KOPT-K1 (cell line): ENCODE data around the gene RGS14.
"Not testable (repeated sequence)": the region's sequence is repeated elsewhere in the genome, so short reads cannot be mapped to it uniquely, and the experiment has no call there.

ENCODE experiments used
- H3K27ac ChIP-seq: fragments of 200-600 bp; sonication (generic); 2 replicates; pipeline ENCODE4 v1.5.1; 2016; ENCODE audit warnings: antibody characterized with exemption, mild to moderate bottlenecking, low read depth, low read length; ENCODE audit not compliant: poor library complexity, severe bottlenecking
- H3K36me3 ChIP-seq: fragments of 200-600 bp; sonication (generic); 2 replicates; pipeline ENCODE4 v1.5.1; 2017; ENCODE audit warnings: antibody characterized with exemption, mild to moderate bottlenecking, low read length, moderate library complexity; ENCODE audit not compliant: insufficient read depth
- H3K9me3 ChIP-seq: fragments of 200-600 bp; sonication (generic); 2 replicates; pipeline ENCODE4 v1.5.1; 2017; ENCODE audit warnings: antibody characterized with exemption, low read length, mild to moderate bottlenecking; ENCODE audit not compliant: insufficient read depth, poor library complexity, severe bottlenecking

Gene RGS14

DNA sequence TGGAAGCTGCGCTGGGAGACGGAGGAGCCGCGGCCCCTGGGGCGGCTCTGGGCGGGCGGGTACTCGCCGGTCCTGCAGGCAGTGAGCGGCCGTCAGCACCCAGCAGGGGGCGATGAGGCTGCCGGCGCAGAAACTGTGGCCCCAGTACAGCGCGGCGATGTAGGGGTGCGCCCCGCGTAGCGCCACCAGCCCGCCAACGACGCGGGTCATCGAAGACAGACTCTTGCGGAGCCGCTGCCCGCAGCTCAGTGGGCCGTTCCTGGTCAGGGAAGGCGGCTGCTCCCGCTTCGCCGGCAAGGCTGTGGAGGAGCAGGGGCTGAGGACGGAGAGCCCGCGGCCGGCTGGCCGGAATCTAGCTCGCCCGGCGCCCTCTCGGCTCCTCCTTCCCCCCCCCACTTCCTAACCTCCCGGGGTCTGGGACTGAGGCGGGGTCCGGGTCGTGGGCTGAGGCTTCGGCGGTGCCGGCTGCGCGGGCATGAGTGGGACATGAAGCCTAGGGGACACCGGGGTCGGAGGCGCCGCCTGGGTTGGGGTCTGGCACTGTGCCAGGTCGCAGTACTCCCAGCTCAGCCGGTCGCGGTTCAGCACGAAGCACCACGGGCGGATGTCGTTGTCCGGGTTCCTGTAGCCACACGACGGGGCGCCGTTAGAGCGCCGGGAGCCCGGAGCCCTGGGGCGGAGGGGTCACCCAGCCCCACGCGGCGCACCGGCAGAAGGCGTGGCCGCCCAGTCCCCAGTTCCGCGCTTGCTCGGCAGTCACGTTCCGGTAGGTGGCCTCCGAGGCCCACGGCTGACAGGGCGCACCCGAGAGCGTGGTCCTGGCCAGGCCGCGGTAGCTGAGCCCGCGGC, 46.3 kb downstream of the RGS14 start:
- H3K36me3 ChIP-seq, result no peaks in the 10 kb centered on the region
- no peak overlapping the region for H3K27ac ChIP-seq

DNA sequence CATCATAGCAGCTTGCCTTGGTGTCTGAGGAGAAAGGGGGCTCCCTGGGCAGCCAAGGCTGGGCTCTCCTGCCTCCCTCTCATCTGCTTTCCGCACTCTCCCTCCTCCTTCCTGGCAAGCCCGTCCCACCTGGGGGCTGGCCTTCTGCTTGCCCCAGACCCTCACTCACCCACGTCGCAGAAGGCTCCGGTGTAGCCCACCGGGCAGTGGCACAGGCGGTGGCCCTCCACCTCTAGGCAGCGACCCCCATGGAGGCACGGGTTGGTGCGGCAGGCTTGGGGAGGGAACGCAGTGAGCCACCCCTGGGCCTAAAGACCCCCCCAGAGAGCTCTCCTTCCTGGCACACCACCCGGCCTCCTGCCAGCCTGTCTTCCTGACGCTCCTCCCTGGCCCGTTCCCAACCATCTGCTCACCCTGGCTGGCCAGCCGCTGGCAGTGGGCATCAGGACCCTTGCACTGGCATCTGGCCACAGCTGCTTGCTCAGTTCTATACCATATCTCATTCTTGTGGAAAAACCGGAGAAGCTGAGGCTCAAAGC, 47.0 kb downstream of the RGS14 start:
- Histone ChIP-seq H3K36me3 (no peaks in the 10 kb centered on the region), H3K27ac (no peak overlapping the region), H3K9me3 (no peaks in the 10 kb centered on the region)

More for the DNA sequence above, 46.3 kb downstream of the RGS14 start:
- H3K9me3 ChIP-seq, result no peaks in the 10 kb centered on the region

DNA sequence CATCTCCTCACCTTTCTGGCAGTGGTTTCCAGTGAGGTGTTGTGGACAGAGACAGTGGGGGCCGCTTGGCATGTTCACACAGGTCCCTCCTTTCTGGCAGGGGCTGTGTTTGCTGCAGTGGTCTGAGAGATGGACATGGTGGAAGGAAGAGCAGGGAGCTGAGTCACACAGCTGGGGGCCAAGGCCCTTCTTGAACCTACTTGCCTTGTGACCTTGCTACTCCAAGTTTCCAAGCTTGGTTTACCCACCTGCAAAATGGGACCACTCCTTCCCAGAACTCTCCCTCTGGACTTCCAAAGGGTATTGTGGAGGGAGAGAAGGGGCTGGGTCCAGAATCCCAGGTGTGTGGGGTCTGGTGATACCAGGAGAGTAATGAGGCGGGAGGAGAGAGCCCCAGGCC, 47.6 kb downstream of the RGS14 start:
- no peak overlapping the region for H3K27ac ChIP-seq
- H3K9me3 ChIP-seq, result no peaks in the 10 kb centered on the region
- no peaks in the 10 kb centered on the region for H3K36me3 ChIP-seq

DNA sequence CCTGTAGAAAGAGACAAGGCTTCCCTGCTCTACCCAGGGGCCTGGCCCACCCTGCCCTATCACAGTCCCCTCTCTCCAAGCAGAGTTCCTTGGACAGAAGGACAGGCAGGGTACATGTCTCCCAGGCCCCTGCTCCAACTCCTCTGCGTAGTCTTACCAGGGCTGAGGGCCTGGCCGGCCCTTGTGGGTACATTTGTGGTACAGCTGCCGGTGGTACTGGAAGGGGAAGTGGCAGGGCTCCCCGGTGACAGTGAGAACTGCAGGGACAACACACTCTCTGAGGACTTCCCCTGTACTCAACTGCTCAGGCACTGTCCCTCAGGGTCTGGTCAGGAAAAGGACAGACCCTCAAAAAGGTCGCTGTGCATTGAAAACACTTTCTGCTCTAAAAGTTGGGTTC, 48.1 kb downstream of the RGS14 start:
- no peak overlapping the region for H3K27ac ChIP-seq
- no peaks in the 10 kb centered on the region for H3K36me3 ChIP-seq
- H3K9me3 ChIP-seq, result no peaks in the 10 kb centered on the region

DNA sequence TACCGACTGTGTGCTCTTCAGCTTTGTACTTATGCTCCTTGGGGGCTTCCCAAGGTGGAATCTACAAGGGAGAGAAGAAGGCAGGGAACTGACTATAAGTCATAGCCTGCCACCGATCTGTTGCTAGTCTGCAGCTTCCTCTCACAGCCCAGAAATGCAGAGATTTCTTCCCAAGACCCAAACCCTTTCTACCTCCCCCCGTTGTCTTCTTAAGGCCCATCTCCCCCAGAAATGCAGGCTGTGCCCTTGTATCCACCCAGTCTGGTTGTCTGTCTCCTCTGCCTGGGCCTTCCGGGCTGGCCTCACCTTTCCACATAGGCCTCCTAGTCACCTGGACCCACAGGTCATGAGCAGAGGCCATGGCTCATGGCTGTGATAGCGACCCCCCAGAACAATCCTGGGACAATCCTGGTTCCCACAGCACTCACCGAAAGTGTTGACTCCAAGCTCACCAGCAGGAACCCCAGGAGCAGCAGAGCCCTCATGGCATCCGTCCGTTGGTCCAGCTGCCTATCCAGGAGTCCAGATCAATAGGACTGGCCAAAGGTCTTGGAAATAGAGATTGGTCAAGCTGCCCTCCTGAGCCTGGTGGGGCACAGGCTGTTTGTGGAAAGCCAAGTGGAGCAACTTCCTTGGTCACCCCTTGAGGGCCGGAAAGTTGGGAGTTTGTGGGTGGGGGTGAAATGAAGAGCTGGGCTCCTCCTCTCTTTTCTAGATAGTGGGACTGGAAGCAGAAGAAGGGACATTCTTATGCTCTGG, 51.5 kb downstream of the RGS14 start, which contains the start of gene F12:
Gene F12, minus strand, starts transcription at position 522 of the 759 bp plus-strand sequence. Its CDS starts 37 bp downstream, at position 485.
- Histone ChIP-seq H3K9me3 (no peaks in the 10 kb centered on the region), H3K36me3 (no peaks in the 10 kb centered on the region), H3K27ac (no peak within 1 kb of the TSS)

DNA sequence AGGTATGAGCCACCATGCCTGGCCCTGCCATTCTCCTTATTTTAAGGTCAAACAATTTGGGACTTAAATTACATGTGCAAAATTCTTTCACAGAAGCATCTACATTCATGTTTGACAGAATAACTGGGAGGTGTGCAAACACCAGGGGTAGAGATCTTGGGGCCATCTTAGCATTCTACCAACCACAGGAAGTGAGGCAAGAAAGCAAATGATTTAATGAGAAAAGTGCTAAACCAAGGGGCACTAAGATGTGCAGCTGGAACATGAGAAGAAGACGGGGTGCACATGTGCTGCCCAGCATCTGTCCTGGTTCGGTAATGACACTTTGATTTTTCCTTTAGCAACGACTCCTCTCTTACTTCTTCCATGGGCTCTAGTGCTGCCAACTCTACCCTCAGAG, 52.9 kb downstream of the RGS14 start:
- H3K27ac ChIP-seq, result peak overlapping the region; percentile 14
- no peaks in the 10 kb centered on the region for H3K36me3 ChIP-seq
- H3K9me3 ChIP-seq, result no peaks in the 10 kb centered on the region

DNA sequence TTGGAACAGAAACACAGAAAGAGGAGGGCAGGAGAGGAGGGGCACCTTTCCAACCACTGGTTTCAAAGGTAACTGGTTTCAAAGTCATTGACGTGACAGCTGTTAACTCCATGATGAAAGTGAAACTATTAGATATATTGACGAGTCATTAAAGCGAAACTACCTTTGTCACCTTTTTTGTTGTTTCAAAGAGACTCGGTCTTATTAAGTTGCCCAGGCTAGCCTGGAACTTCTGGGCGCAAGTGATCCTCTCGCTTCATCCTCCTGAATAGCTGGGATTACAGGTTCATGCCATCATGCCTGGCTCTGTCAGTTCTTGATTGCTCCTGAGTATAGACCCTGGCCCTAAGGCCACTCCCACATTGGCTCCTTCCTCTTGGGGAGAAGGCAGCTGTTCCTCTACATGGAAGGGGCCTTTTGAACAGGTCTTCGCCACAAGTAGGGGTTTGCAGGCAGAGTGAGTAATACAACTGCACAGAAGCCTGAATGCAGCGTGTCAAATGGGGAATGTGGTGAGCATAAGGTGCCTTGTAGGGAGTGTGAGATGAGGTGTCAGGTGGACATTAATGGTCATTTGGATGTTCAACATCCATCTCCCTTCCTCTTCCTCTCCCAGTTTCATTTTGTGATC, 55.0 kb downstream of the RGS14 start:
- Histone ChIP-seq H3K36me3 (no peaks in the 10 kb centered on the region), H3K27ac (peak overlapping the region; percentile 68), H3K9me3 (no peaks in the 10 kb centered on the region)

DNA sequence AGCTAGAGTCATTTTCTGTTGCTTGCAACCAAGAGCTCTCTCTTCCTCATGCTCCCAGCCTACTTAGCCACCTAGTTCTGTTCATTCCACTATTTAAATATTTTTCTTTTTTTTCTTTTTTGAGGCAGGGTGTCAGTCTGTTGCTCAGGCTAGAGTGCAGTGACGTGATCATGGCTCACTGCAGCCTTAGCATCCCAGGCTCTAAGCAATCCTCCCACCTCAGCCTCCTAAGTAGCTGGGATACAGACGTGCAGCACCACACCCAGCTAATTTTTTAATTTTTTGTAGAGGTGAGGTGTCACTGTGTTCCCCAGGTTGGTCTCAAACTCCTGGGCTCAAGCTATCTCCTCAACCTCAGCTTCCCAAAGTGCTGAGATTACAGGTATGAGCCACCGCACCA, 56.8 kb downstream of the RGS14 start:
- H3K36me3 ChIP-seq, result no peaks in the 10 kb centered on the region
- H3K9me3 ChIP-seq, result no peaks in the 10 kb centered on the region
- H3K27ac ChIP-seq, result no peak overlapping the region

DNA sequence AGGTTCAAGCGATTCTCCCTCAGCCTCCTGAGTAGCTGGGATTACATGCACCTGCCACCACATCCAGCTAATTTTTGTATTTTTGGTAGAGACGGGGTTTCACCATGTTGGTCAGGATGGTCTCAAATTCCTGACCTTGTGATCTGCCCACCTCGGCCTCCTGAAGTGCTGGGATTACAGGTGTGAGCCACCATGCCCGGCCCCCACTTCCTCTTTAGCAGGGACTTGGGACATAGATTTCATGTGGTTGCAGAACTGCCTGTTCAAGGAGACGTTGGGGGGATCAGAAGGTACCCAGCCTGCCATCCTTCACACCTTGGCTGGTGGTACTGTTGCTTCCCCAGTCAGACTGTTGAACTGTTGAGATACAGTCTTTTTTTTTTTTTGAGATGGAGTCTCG, 59.4 kb downstream of the RGS14 start:
- H3K9me3 ChIP-seq, H3K36me3 ChIP-seq, H3K27ac ChIP-seq: not testable (repeated sequence)

DNA sequence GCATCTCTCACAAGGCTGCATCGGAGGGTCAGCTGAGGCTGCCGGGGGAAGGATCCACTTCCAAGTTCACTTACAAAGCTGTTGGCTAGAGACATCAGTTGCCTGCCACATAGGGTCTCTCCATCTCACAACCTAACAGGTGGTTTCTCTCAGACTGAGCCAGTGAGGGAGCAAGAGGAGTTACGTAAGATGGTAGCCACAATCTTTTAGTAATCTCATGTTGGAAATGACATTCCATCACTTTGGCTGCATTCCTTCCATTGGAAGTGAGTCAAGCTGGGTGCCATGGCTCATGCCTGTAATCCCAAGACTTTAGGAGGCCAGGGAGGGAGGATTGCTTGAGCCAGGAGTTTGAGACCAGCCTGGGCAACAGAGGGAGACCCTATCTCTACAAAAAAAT, 61.3 kb downstream of the RGS14 start:
- no peaks in the 10 kb centered on the region for H3K36me3 ChIP-seq
- H3K27ac ChIP-seq, result no peak overlapping the region
- H3K9me3 ChIP-seq, result no peaks in the 10 kb centered on the region

DNA sequence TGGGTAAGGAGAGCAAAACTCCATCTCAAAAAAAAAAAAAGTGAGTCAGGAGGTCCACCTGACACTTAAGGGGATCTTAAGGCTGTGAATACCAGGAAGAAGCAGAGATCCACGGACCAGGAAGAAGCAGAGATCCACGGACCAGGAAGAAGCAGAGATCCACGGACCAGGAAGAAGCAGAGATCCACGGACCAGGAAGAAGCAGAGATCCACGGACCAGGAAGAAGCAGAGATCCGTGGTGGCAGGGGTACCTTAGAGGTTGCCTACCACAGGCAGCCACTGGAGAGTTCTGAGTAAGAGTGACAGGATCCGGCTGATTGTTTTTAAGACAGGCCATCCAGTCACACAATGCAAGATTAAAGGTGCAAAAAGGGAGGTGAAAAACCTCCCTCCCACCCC, 62.7 kb downstream of the RGS14 start:
- H3K27ac ChIP-seq, H3K36me3 ChIP-seq, H3K9me3 ChIP-seq: not testable (repeated sequence)

DNA sequence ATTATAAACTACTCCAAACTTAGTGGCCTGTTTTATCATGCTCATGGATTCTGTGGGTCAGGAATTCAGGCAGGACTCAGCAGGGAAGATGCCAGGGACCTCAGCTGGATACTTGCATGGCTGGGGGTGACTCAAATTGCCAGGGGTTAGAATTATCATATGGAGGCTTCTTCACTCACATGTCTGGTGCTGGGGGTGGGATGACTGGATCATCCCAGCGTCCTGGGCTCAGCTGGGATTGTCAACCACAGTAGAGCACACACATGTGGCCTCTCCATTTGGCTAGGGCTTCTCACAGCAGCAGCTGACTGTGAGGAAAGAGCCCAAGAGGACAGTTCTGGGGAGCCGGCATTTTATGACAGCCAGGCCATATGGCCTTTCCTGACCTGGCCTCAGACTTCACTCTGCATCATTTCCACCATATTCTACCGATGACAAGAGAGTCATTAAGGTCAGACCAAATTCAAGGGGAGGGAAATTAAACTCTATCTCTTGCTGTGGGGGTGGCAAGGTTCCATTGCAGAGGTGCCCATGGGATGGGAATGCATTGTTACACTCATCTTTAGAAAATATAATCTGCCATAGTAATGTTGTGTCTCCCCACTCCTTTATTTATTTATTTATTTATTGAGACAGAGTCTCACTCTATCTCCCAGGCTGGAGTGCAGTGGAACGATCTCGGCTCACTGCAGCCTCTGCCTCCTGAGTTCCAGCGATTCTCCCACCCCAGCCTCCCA, 63.5 kb downstream of the RGS14 start:
- Histone ChIP-seq H3K9me3 (no peaks in the 10 kb centered on the region), H3K36me3 (no peaks in the 10 kb centered on the region), H3K27ac (no peak overlapping the region)
